LHCN-M2 (cell line): Measurements from ENCODE around the gene ADGRL2. TPM values are rescaled to one million over a fixed set of nuclear protein-coding genes. Genes with fewer than 3 reads are reported as not detected.

ENCODE experiments used
- DNase-seq: peaks from one replicate; pipeline ENCODE4 v3.0.0-alpha.2; 2012; ENCODE audit warnings: low read depth
- total RNA-seq: library from RNA; depleted of rRNA; stranded (reverse); fragments of >200 nt; gene quantifications from 2 replicates; pipeline ENCODE4 v1.2.3, GENCODE V29; 2014

Gene ADGRL2
- total RNA-seq, 1 experiment from 2014 or later = 0.57 TPM

- DNase-seq = no peak
Observed at GRCh38 chr1:81805537-81806431, 5.0 kb downstream of the ADGRL2 start.

DNA sequence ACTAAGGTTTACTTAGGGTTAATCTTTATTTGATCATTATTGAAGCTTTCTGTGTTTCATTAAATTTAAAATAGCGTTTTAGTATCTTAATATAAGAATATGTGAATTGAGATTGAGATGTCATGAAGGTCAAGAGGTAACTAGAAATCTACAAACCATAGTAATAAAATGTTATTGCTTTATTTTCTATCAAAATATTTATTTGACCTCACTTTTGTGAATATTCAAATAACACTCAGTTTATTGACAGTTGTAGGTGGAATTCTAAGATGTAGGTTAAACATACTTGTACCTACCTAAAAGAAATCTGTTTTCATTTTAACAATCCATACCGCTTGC lies 5.7 kb downstream of the ADGRL2 start:
- DNase-seq = no peak

GRCh38 chr1:81808760-81809159 lies 8.0 kb downstream of the ADGRL2 start:
- DNase-seq = no peak

GRCh38 chr1:81809808-81810207 lies 9.1 kb downstream of the ADGRL2 start:
- no peak for DNase-seq

DNA sequence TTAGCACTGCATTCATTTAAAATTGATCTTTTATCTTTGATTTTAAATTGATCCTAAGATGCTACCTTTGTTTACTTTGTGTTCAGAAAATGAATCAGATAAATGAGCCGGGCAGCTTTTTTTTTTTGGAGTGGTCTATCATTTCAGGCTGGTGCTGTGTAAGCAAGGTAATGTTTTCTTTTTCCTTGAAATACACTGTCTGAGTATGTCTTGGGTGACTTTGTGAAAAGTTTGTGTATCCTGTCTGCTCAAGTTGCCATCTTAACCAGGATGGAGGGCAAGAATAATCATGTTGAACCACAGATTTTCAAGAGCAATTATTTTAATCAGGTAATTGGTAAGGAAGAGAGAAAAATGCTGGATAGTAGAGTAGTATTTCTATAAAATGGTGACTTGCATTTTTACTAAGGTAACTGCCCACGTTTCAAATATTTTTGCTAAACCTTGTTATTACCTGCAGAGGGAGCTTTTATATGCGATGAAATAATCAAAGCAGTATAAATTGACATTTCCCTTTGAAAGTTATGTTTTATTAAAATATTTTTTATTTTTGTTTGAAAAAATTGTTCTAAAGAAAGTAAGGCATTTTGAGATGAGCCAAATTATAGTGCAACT lies 11.1 kb downstream of the ADGRL2 start:
- DNase-seq = no peak

GRCh38 chr1:81812712-81813111 lies 12.0 kb downstream of the ADGRL2 start:
- DNase-seq = no peak

DNA sequence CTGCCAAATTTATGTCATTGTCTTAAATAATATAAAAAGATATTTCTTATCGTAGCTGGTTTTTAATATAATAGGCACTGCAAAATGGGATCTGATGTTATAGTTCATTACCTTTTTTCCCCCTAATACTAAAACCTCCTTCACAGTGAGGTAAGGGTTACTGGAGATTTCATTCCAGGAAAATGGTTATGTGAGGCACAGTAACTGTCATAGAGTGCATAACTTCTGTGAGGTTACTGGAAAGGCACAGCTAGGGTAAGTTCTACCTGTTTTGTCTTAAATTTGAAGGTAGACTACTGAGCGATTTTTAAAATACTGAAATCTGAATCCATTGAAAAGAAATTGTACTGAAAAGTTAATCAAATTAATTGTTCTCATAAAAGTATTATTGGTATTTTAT lies 13.0 kb downstream of the ADGRL2 start:
- no peak for DNase-seq

- DNase-seq = no peak
Observed at GRCh38 chr1:81819613-81820012, 18.9 kb downstream of the ADGRL2 start.

DNA sequence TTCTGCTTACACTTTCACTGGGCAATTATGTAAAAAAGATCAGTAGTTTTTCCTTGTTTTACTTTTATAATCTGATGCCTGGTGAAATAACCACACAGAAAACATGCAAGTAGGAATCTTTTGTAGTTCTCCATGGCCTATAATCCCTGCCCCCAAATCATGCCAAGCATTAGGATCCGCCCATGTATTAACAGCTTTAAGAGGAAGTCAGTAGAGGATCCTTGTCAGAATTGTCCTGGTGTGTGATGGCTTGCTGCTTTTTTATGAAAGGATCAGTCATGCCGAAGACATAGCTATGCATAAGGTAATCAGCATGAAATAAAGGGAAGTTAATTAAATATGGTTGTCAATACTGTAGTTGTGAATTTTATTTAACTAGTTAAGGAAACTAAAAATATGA lies 20.0 kb downstream of the ADGRL2 start:
- DNase-seq = no peak

DNA sequence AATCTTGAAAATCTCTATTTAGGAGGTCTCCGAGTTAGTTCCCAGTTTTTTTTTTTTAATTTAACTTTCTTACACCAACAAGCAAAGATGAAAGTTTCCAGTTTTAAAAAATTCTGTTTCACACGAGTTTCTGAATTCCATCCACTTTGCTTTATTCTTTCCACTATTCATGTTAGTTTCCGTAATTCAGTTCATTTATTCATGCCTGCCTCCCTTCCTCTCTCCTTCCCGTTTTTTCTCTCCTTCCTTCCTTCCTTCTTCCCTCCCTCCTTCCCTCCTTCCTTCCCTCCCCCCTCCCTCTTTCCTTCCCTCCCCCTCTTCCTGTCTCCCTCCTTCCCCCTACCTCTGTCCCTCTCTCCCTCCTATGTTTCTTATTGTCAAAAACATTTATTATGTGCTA lies 22.3 kb downstream of the ADGRL2 start:
- DNase-seq = no peak

DNA sequence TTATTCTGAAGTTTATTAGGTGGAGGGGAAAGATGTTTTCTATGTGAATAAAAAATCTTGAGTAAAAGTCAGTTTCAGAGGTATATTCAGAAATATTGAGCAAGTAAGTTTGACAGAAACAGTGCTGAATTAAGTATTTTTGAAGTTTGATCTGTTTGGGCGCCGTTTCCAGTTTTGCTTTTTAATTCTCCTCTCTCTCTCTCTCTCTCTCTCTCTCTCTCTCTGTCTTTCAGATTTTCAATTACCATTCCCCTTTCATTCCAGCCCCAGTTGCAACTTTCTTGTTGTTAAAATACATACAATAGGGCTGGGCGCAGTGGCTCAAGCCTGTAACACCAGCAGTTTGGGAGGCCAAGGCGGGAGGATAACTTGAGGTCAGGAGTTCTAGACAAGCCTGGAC lies 24.0 kb downstream of the ADGRL2 start:
- no peak for DNase-seq

DNA sequence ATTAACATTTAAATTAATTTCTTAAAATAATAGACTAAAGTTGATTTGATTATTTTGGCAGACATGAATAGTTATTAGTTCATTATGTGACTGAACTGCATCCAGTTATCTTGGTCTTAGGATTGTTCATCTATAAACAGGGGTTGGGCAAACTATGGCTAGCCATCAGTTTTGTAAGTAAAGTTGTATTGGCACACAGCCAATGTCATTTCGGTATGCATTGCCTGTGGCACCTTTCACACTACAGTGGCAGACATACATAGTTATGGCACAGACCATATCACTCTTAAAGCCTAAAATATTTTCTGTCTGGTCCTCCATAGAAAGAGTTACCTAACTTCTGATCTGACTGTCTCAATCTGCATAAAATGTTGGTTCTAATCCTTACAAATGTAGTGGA lies 27.2 kb downstream of the ADGRL2 start:
- no peak for DNase-seq

DNA sequence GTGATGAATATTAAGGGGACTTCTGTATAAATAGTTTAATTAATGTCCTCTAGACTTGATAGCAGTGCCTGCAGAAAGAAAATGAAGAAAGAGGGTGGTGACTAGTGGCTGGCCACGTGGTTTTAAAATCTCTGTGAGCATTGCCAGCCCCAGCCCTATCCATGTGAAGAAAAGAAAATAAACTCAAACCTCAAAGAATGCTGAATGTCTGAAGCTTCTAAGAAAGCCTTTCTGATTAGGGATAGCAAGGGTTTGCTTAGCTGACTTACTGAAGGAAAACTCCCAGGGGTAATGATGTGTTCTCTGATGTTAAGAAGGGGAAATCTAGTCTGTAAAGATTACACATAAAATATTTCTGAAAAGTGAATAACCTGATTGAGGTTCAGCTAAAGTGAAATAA lies 31.8 kb downstream of the ADGRL2 start:
- DNase-seq = peak; percentile 5

DNA sequence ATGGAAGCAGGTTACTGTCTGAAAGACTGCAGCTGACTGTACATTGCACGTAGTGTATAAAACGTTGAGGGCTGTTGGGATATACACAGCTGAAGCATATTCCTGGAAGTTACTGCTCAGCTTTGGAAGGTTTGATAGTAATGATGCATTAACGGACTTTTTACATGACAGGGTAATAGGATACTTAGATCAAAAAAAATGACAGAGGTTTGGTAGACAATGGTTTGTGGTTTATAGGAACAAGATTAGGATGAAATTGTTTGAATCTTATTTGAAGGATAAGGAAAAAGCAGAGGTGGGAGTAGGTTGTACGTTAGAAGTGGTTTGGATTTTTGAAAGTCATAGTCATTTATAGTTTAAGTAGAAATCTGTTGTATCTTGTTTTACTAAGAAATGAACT lies 33.0 kb downstream of the ADGRL2 start:
- DNase-seq = no peak

- DNase-seq = no peak
Observed at GRCh38 chr1:81834268-81834667, 33.5 kb downstream of the ADGRL2 start.

- DNase-seq = no peak
Observed at GRCh38 chr1:81834921-81835698, 34.4 kb downstream of the ADGRL2 start.

GRCh38 chr1:81836007-81836626 lies 35.4 kb downstream of the ADGRL2 start:
- no peak for DNase-seq

DNA sequence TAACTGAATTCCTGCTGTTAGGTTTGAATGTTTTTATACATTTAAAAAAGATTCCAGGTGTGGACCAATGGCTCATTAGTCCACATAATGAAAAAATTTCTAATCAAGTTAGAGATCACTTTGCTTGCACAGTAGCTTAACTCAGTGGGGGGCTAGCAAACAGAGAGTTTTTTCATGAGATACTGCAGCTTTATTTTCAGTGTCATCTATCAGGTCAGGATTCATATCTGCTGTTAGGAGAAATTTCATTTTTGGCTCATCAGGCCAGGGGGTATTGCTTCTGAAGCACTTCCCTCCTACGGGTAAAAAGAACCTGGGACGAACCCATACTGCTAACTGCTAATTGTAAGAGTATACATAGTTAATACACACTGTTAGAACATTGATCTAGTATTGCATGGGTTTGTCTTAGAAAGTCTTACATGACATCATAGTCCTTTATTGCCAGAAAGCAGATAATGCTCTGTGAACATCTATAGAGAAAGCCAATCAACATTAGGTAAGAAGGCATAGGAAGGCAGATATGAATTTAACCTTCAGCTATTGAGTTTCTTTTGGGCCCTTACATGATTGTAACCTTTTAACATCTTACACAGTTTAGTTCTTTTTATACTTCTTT lies 38.0 kb downstream of the ADGRL2 start:
- DNase-seq = no peak

DNA sequence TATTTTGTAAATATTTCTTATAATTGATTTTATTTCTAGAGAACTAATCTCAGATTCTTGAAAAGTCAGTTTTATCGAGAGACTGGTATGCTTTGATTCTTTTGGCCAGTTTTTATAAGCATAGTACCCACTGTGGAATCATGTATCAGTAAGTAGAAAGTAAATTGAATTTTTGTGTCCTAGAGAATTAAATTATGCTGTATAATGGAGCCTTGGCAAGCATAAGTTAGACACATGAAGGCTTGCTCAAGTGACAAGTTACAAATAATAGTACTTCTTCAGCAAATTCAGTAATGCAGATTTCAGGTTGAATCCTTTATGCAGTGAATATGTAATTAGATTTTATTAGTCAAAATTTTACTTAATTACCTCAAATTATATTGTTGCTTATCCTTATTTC lies 40.1 kb downstream of the ADGRL2 start:
- DNase-seq = no peak

- no peak for DNase-seq
Observed at GRCh38 chr1:81841795-81842194, 41.1 kb downstream of the ADGRL2 start.

GRCh38 chr1:81844477-81844876 lies 43.7 kb downstream of the ADGRL2 start:
- no peak for DNase-seq

GRCh38 chr1:81846630-81847029 lies 45.9 kb downstream of the ADGRL2 start:
- DNase-seq = no peak
